ENCODE measurements around the gene PMCH.

The PMCH gene

DNA sequence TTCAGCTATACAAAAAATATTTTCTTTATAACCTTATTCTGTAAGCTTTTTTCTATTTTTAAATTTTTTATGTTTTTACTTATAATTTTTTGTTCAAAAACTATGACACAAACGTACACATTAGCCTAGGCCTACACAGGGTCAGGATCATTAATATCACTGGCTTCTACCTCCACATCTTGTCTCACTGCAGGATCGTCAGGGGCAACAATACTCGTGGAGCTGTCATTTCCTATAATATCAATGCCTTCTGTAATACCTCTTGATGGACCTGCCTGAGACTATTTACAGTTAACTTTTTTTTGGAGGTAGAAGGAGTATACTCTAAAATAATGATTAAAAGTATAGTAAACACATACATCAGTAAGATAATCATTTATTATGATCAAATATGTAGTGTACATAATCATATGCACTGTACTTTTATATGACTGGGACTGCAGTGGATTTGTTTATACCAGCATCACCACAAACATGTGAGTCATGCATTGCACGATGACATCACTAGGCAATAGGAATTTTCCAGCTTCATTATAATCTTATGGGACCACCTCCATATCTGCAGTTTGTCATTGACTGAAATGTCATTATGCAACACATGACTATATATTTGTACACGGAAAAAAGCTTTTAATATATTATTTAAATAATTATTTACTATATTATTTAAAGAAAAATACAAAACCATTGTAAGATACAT is 18.5 kb upstream of the PMCH start:
- H3K4me3 ChIP-seq (ENCODE audit: low read depth, low read length), result no peak overlapping the region
- TF ChIP-seq, protein P1, sequence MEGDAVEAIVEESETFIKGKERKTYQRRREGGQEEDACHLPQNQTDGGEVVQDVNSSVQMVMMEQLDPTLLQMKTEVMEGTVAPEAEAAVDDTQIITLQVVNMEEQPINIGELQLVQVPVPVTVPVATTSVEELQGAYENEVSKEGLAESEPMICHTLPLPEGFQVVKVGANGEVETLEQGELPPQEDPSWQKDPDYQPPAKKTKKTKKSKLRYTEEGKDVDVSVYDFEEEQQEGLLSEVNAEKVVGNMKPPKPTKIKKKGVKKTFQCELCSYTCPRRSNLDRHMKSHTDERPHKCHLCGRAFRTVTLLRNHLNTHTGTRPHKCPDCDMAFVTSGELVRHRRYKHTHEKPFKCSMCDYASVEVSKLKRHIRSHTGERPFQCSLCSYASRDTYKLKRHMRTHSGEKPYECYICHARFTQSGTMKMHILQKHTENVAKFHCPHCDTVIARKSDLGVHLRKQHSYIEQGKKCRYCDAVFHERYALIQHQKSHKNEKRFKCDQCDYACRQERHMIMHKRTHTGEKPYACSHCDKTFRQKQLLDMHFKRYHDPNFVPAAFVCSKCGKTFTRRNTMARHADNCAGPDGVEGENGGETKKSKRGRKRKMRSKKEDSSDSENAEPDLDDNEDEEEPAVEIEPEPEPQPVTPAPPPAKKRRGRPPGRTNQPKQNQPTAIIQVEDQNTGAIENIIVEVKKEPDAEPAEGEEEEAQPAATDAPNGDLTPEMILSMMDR (IDR thresholded peaks at IDR 0.05; ENCODE audit: low read depth, low read length), result no peak

DNA sequence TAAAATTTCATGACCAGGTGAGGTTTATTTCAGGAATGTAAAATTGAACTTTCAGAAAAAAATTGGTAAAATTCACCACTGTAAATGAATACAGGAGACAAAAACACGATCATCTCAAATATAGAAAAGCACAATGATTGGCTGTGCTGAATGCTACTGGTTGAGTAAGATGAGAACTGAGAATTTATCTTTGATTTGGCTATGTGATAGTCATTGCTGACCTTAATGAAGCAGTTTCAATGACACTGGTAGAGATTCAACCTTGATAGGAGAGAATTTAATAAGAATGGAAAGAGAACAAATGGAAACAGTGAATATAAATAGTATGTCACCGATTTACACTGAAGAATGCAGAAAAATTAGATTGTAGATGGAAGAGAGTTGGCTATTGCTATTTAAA is 6.4 kb upstream of the PMCH start:
- TF ChIP-seq, protein P1 (IDR thresholded peaks at IDR 0.05; ENCODE audit: low read depth, low read length), result no peak

DNA sequence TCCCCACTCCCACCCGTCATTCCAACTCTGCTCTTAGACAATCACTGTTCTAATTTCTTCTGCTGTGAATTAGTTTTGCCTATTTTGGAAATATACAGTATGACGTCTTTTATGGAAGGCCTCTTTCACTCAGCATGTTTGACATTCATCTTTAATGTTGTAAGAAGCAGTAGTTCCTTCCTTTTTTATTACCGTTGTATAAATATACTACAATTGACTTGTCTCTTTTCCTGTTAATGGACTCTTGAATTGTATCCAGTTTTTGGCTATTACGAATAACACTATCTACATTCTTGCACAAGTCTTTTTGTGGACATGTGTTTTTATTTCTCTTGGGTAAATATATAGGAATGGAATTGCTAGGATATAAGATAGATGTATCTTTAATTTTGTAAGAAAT is 4.9 kb upstream of the PMCH start:
- H3K4me3 ChIP-seq (ENCODE audit: low read depth, low read length), result no peak overlapping the region
- TF ChIP-seq, protein P1 (IDR thresholded peaks at IDR 0.05; ENCODE audit: low read depth, low read length), result no peak

More for the DNA sequence above, 6.4 kb upstream of the PMCH start:
- H3K4me3 ChIP-seq (ENCODE audit: low read depth, low read length), result no peak overlapping the region

DNA sequence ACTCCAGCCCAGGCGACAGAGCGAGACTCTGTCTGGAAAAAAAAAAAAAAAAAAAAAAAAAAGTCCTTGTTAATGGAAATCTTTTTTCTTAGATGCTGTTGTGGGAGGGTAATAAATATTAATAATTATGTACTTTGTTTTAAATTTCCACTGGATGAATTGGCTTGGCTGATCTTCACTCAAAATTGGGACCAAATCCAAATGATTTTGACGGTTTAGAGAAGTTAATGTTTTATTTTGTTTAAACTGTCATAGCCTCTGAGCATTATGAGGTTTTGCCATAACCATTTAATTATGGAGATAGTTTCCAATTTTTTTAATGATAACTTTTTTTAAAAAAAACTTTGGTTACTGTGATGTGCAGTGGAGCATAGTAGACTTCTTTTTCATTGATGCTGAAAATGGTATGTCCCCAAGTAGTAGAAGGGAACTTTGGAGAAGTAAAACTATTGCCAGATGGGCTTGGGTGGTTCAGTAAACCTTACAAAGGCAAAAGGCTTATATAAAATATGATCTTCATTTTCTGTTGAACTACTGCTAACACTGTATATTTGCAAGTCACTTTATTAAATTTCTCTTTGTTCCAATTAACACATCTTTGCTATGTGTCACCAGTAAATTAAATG is 3.9 kb upstream of the PMCH start:
- TF ChIP-seq, protein P1 (IDR thresholded peaks at IDR 0.05; ENCODE audit: low read depth, low read length), result no peak

DNA sequence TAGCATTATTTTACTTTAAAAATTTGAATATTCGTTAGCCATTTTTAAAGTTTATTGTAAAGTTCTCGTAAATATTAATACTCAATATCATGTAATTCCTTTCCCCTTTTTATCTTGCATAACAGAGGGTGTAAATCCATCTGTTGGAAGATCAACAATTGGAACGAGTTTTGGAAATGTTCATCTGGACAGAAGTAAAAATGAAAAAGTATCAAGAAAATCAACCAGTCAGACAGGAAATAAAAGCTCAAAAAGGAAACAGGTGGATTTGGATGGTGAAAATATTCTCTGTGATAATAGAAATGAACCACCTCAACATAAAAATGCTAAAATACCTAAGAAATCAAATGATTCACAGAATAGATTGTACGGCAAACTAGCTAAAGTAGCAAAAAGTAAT is 1.8 kb downstream of the PMCH start:
- H3K4me3 ChIP-seq (ENCODE audit: low read depth, low read length), result no peak overlapping the region
- TF ChIP-seq, protein P1 (IDR thresholded peaks at IDR 0.05; ENCODE audit: low read depth, low read length), result no peak

More for the DNA sequence above, 3.9 kb upstream of the PMCH start:
- no peak overlapping the region for H3K4me3 ChIP-seq (ENCODE audit: low read depth, low read length)

DNA sequence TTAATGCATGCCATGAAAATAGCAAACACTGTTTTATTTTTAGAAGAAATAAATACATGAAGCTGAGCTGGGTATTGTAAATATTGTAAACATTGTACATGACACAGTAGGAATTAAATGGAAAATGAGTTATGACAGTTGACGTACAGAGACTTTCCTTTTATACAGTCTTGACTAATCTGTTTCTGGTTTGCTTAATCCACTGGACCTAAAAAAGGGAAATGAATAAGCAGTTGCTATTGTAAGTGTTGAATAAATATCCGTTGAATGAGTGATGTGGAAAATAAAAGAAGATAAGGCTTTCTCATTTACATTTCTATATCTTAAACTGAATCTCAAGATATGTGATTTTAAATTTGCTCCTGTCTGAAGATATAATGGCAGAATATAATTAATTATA is 15.0 kb downstream of the PMCH start:
- TF ChIP-seq, protein P1 (IDR thresholded peaks at IDR 0.05; ENCODE audit: low read depth, low read length), result no peak
- no peak overlapping the region for H3K4me3 ChIP-seq (ENCODE audit: low read depth, low read length)

DNA sequence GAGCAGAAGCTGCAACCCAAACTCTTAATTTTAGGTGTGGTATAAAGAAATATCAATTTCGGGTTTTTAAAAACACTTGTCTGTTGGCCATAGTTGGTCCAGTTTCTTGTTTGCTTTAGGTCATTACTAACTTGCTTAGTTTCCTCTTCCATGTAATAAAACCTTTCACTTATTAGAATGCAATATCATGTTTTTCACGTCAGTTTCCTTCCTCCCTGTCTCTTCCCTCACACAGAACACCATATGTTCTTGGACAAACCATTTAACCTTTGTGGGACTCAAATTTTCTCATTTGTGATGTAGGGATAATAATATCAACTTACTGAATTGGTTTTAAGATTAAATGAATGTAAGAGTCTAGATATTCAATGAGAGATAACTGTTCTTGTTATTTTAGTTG is 22.9 kb downstream of the PMCH start:
- TF ChIP-seq, protein P1 (IDR thresholded peaks at IDR 0.05; ENCODE audit: low read depth, low read length), result no peak
- no peak overlapping the region for H3K4me3 ChIP-seq (ENCODE audit: low read depth, low read length)
